HFFc6 (cell line): Measurements from ENCODE around the gene CTAGE1. TPM values are rescaled to one million over a fixed set of nuclear protein-coding genes. Genes with fewer than 3 reads are reported as not detected.

Experiments
- DNase-seq: peaks from one replicate; pipeline ENCODE4 v3.0.0-alpha.2; 2018
- H3K27ac Mint-ChIP-seq: 2 replicates; pipeline ENCODE4 v1.8.0; 2020; ENCODE audit warnings: mild to moderate bottlenecking, mixed read lengths
- H3K27me3 Mint-ChIP-seq: 2 replicates; pipeline ENCODE4 v1.8.0; 2021; ENCODE audit warnings: mild to moderate bottlenecking, moderate library complexity, mixed read lengths; ENCODE audit not compliant: insufficient read depth
- H3K36me3 Mint-ChIP-seq: 2 replicates; pipeline ENCODE4 v1.8.0; 2021; ENCODE audit warnings: low read depth, mixed read lengths
- H3K4me1 Mint-ChIP-seq: 2 replicates; pipeline ENCODE4 v1.8.0; 2020; ENCODE audit warnings: low read depth, mixed read lengths
- H3K4me3 Mint-ChIP-seq: 2 replicates; pipeline ENCODE4 v1.8.0; 2020; ENCODE audit warnings: mild to moderate bottlenecking, moderate library complexity, mixed read lengths
- H3K9me3 Mint-ChIP-seq: 2 replicates; pipeline ENCODE4 v1.8.0; 2020; ENCODE audit warnings: mild to moderate bottlenecking, mixed read lengths
- CTCF ChIP-seq: fragments of 200-600 bp; sonication (generic); IDR thresholded peaks from 2 replicates; pipeline ENCODE4 v1.5.0; 2021; ENCODE audit warnings: antibody characterized with exemption, mild to moderate bottlenecking
- total RNA-seq, 6 experiments: library from RNA; stranded (reverse); fragmentation: NEBNext Ultra II Directional; extraction: Animal tissue kit (Norgen Biotek cat#: 25700); gene quantifications; 2 replicates in 1 of 6; 3 replicates in 5 of 6; pipeline ENCODE4 v1.2.3, GENCODE V29; 2021

CTAGE1 gene
- total RNA-seq, 6 experiments from 2014 or later, result 0.11 to 0.30 (median 0.12) TPM

DNA sequence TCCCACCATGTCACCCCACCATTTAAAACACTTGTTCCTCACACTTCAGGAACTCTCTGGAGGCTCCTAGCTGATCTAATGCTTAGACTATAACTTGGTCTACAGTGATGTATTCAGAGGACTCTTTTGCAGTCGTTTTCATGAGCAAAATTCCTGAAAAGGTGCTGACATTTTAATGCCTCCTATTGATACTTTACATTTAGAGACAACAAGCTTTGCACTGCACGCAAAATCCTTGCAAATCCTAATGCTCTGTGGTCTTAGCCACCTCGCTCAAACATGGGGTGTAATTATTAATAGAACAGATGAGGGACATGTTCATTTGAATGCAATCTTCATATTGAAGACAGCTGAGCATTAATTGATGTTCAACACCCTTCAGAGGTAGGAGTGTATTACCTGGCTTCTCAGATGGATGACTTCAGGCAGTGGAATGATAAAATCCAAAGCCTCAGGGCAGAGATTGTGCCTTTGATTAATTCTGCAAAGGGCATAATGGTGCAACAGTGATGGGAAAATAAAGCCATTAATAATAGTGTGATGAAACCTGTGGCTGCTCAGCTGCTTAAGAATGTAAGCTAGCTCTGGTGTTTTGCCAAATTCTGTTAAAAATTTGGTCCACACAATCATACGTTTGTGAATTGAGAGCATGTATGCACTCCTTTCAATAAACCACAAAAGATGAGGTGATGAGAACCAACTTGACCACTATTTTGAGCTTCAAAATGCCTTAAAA lies 5.4 kb downstream of the CTAGE1 start:
- Mint-ChIP-seq H3K9me3 (peaks cover 7% of the 10 kb centered on the region; the same call in 1 of the 2 replicates), H3K27ac (no peak overlapping the region), H3K27me3 (peaks cover 22% of the 10 kb centered on the region), H3K36me3 (peaks cover 21% of the 10 kb centered on the region), H3K4me1 (peaks cover 11% of the 10 kb centered on the region), H3K4me3 (no peak overlapping the region)
- TF ChIP-seq CTCF, result no peak
- no peak for DNase-seq

- H3K9me3 Mint-ChIP-seq, result peaks cover 7% of the 10 kb centered on the region; the same call in 1 of the 2 replicates
- peaks cover 12% of the 10 kb centered on the region for H3K36me3 Mint-ChIP-seq
- H3K27me3 Mint-ChIP-seq, result peaks cover 22% of the 10 kb centered on the region
- DNase-seq, result no peak
- H3K4me1 Mint-ChIP-seq, result peaks cover 2% of the 10 kb centered on the region
- H3K4me3 Mint-ChIP-seq, result no peak overlapping the region
- no peak for TF ChIP-seq CTCF
- H3K27ac Mint-ChIP-seq, result no peak overlapping the region
These were observed 6.3 kb downstream of the CTAGE1 start for GRCh38 chr18:22411446-22411845.

- Mint-ChIP-seq H3K27ac (no peak overlapping the region), H3K27me3 (peaks cover 20% of the 10 kb centered on the region), H3K36me3 (peaks cover 14% of the 10 kb centered on the region), H3K4me1 (no peaks in the 10 kb centered on the region), H3K9me3 (peaks cover 13% of the 10 kb centered on the region), H3K4me3 (no peak overlapping the region)
- TF ChIP-seq CTCF, result no peak
- no peak for DNase-seq
These were observed 7.6 kb downstream of the CTAGE1 start for GRCh38 chr18:22410126-22410525.

GRCh38 chr18:22409445-22409844 lies 8.3 kb downstream of the CTAGE1 start:
- no peak overlapping the region for H3K27ac Mint-ChIP-seq
- no peak for TF ChIP-seq CTCF
- peaks cover 19% of the 10 kb centered on the region for H3K9me3 Mint-ChIP-seq
- no peak for DNase-seq
- H3K4me1 Mint-ChIP-seq, result no peaks in the 10 kb centered on the region
- peaks cover 20% of the 10 kb centered on the region for H3K27me3 Mint-ChIP-seq
- peaks cover 19% of the 10 kb centered on the region for H3K36me3 Mint-ChIP-seq
- H3K4me3 Mint-ChIP-seq, result no peak overlapping the region

DNA sequence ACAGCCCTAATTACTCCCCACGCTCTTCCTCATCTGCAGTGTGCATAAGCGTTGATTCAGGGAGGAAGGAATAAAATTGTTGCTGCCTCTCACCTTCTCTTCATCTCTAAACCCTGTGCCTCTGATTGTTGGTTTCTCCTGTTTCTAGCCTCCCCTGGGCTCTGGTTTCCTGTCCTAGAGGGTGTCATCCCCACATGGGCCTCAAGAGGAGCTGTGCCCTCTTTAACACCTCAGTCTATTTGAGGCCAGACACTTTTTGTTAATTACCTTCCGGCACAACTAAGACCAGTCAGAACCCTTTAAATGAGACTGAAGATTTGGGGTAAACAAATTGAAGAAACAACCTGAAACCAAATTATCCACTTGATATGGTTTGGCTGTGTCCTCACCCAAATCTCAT lies 9.7 kb downstream of the CTAGE1 start:
- TF ChIP-seq CTCF, result peak; percentile 44
- Mint-ChIP-seq H3K9me3 (peaks cover 19% of the 10 kb centered on the region), H3K27ac (no peak overlapping the region), H3K27me3 (peaks cover 20% of the 10 kb centered on the region), H3K36me3 (peaks cover 19% of the 10 kb centered on the region), H3K4me3 (no peak overlapping the region), H3K4me1 (no peaks in the 10 kb centered on the region)
- no peak for DNase-seq
